Dorsolateral prefrontal cortex (tissue), 118 donors: ENCODE results near the gene UBR2. TPM values are rescaled to one million over a fixed set of nuclear protein-coding genes. Genes with fewer than 3 reads are reported as not detected.

Experiments
- total RNA-seq, 120 experiments: library from RNA; stranded (reverse); gene quantifications; one replicate each; pipeline versions ENCODE4 v1.2.3 to v1.2.4, GENCODE V29; 2022

Gene UBR2
- total RNA-seq, 120 experiments from 2014 or later, result 29.5 to 56.9 (median 37.2) TPM

Other genes with a start within 250 kb of the UBR2 start
- gene TRERF1, start 112.1 kb upstream of the UBR2 start, total RNA-seq, result 10 to 100 TPM in 105 of 120 experiments, 1 to 10 TPM in 15; 4.2 to 21.8 (median 13.7) TPM
- 10 to 100 TPM in 3 of 120 experiments, 1 to 10 TPM in 117; 1.0 to 12.1 (median 4.6) TPM for gene PRPH2, start 158.6 kb downstream of the UBR2 start, total RNA-seq
- gene TBCC, start 182.1 kb downstream of the UBR2 start, total RNA-seq, result 10 to 100 TPM; 12.9 to 35.3 (median 26.6) TPM
- gene BICRAL, start 218.0 kb downstream of the UBR2 start, total RNA-seq, result 10 to 100 TPM; 23.2 to 39.9 (median 31.0) TPM